Measurements from ENCODE around the gene BOLA2B.

BOLA2B gene

DNA sequence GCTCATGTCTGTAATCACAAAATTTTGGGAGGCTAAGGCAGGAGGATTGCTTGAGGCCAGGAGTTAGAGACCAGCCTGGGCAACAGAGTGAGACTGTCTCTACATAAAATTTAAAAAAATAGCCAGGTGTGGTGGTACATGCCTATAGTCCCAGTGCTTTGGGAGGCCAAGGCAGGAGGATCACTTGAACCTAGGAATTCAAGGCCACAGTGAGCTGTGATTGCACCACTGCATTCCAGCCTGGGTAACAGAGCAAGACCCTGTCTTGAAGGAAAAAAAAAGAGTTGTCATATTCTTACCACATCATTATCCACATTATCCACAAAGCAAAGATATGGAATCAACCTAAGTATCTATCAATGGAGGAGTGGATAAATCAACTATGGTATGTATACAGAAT, 49.4 kb downstream of the BOLA2B start:
- in situ Hi-C loops (cut with MboI; ENCODE audit: low sequenced_read_pairs) = no loop called here

GRCh38 chr16:30143347-30143702, 50.1 kb downstream of the BOLA2B start:
- in situ Hi-C loops (cut with MboI; ENCODE audit: low sequenced_read_pairs) = no loop called here
